ENCODE results near the gene BRICD5. TPM values are rescaled to one million over a fixed set of nuclear protein-coding genes. Genes with fewer than 3 reads are reported as not detected.

The BRICD5 gene
- total and polyA plus RNA-seq, 2 donors (not counting 1 experiment from before 2014, with no cell fraction given), result 0.23 to 1.5 TPM

GRCh38 chr16:2233046-2233775 lies 22.5 kb upstream of the BRICD5 start:
- Histone ChIP-seq H3K4me2 (ENCODE audit: extremely low read depth, insufficient read depth, low read length) (no peak overlapping the region), H3K27me3 (ENCODE audit: control insufficient read depth, insufficient read depth, low read length) (no peaks in the 10 kb centered on the region), H2AFZ (ENCODE audit: low read length) (no peak overlapping the region), H3K9me3 (ENCODE audit: control insufficient read depth, insufficient read depth, low read depth, low read length) (no peaks in the 10 kb centered on the region), H3K36me3 (ENCODE audit: control insufficient read depth, insufficient read depth, low read length) (peaks cover 38% of the 10 kb centered on the region), H3K4me3 (replicated peaks in 1 of 4; ENCODE audit: control extremely low read depth in 1 of 4, insufficient read depth in 1 of 4, low read depth in 3 of 4, low read length in 4 of 4) (no peak overlapping the region), H3K27ac (ENCODE audit: insufficient read depth, low read length) (no peak overlapping the region), H3K9ac (ENCODE audit: insufficient read depth, low read length) (no peak overlapping the region), H4K20me1 (ENCODE audit: control insufficient read depth, extremely low read depth, insufficient read depth, low read length) (no peaks in the 10 kb centered on the region), H3K79me2 (ENCODE audit: control insufficient read depth, insufficient read depth, low read length) (peaks cover 3% of the 10 kb centered on the region), H3K4me1 (ENCODE audit: control insufficient read depth, extremely low read depth, insufficient read depth, low read length) (peaks cover 2% of the 10 kb centered on the region)
- TF ChIP-seq CTCF (conservative IDR thresholded peaks at IDR 0.05 in 1 of 2, IDR thresholded peaks at IDR 0.05 in 1 of 2; ENCODE audit: low read depth in 1 of 2, low read length in 2 of 2) (no peak), EZH2 (IDR thresholded peaks at IDR 0.05; ENCODE audit: low read length, missing control alignments) (no peak)
- no peak for DNase-seq (ENCODE audit: low read depth in 2 of 2)

DNA sequence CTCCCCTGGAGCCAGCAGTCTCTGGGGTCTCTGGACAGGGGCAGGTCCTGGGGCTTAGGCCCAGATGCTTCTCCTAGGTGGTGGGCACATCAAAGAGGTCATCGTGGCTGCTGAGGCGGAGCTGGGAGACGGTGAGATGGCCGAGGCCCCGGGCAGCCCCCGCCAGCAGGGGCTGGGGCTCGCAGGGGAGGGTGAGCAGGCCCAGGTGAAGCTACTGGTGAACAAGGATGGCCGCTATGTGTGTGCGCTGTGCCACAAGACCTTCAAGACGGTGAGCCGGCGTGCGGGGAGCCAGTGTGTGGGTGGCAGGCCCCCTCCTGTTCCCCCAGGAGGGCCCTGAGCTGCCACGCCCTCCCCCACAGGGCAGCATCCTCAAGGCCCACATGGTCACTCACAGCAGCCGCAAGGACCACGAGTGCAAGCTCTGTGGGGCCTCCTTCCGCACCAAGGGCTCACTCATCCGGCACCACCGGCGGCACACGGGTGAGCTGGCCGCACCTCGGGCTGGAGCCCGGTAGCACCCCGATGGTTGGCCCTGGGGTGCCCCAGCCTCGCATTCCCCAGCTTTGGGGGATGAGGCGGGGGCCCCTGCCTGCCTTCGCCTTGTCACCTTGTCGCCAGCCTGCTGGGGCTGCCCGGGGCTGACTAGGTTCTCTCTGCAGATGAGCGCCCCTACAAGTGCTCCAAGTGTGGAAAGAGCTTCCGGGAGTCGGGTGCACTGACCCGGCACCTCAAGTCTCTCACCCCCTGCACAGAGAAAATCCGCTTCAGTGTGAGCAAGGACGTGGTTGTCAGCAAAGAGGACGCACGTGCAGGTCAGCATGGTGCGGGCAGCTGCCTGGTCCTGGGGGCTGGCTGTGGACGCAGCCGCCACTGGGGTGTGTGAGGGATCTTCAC lies 21.7 kb upstream of the BRICD5 start:
- Histone ChIP-seq H3K9ac (ENCODE audit: insufficient read depth, low read length) (no peak overlapping the region), H3K79me2 (ENCODE audit: control insufficient read depth, insufficient read depth, low read length) (peaks cover 7% of the 10 kb centered on the region), H3K4me2 (ENCODE audit: extremely low read depth, insufficient read depth, low read length) (no peak overlapping the region), H4K20me1 (ENCODE audit: control insufficient read depth, extremely low read depth, insufficient read depth, low read length) (no peaks in the 10 kb centered on the region), H3K9me3 (ENCODE audit: control insufficient read depth, insufficient read depth, low read depth, low read length) (no peaks in the 10 kb centered on the region), H3K27me3 (ENCODE audit: control insufficient read depth, insufficient read depth, low read length) (no peaks in the 10 kb centered on the region), H2AFZ (ENCODE audit: low read length) (no peak overlapping the region), H3K36me3 (ENCODE audit: control insufficient read depth, insufficient read depth, low read length) (peaks cover 41% of the 10 kb centered on the region), H3K4me1 (ENCODE audit: control insufficient read depth, extremely low read depth, insufficient read depth, low read length) (peaks cover 2% of the 10 kb centered on the region), H3K27ac (ENCODE audit: insufficient read depth, low read length) (no peak overlapping the region), H3K4me3 (replicated peaks in 1 of 4; ENCODE audit: control extremely low read depth in 1 of 4, insufficient read depth in 1 of 4, low read depth in 3 of 4, low read length in 4 of 4) (no peak overlapping the region)
- TF ChIP-seq EZH2 (IDR thresholded peaks at IDR 0.05; ENCODE audit: low read length, missing control alignments), result no peak
- no peak for DNase-seq (ENCODE audit: low read depth in 2 of 2)

- Histone ChIP-seq H3K4me2 (ENCODE audit: extremely low read depth, insufficient read depth, low read length) (no peak overlapping the region), H3K9ac (ENCODE audit: insufficient read depth, low read length) (no peak overlapping the region), H3K36me3 (ENCODE audit: control insufficient read depth, insufficient read depth, low read length) (peaks cover 41% of the 10 kb centered on the region), H3K4me1 (ENCODE audit: control insufficient read depth, extremely low read depth, insufficient read depth, low read length) (peaks cover 2% of the 10 kb centered on the region), H3K79me2 (ENCODE audit: control insufficient read depth, insufficient read depth, low read length) (peaks cover 16% of the 10 kb centered on the region), H3K4me3 (replicated peaks in 1 of 4; ENCODE audit: control extremely low read depth in 1 of 4, insufficient read depth in 1 of 4, low read depth in 3 of 4, low read length in 4 of 4) (no peak overlapping the region), H2AFZ (ENCODE audit: low read length) (no peak overlapping the region), H3K27ac (ENCODE audit: insufficient read depth, low read length) (no peak overlapping the region), H3K9me3 (ENCODE audit: control insufficient read depth, insufficient read depth, low read depth, low read length) (no peaks in the 10 kb centered on the region), H4K20me1 (ENCODE audit: control insufficient read depth, extremely low read depth, insufficient read depth, low read length) (no peaks in the 10 kb centered on the region), H3K27me3 (ENCODE audit: control insufficient read depth, insufficient read depth, low read length) (no peaks in the 10 kb centered on the region)
- TF ChIP-seq EZH2 (IDR thresholded peaks at IDR 0.05; ENCODE audit: low read length, missing control alignments) (no peak), CTCF (conservative IDR thresholded peaks at IDR 0.05 in 1 of 2, IDR thresholded peaks at IDR 0.05 in 1 of 2; ENCODE audit: low read depth in 1 of 2, low read length in 2 of 2) (no peak)
- DNase-seq (ENCODE audit: low read depth in 2 of 2), result no peak
These were observed 20.6 kb upstream of the BRICD5 start for GRCh38 chr16:2231016-2231931.

Measured in fibroblast of lung (primary cell).